Stimulated activated CD4-positive, alpha-beta T cell treated with anti-CD3 and anti-CD28 coated beads, Interleukin-4, amount 100 ng/mL, for 1 hour (primary cell): Measurements from ENCODE around the gene GMDS.

ENCODE experiments used
- DNase-seq: peaks from one replicate; pipeline ENCODE4 v3.0.0-alpha.2; 2020

Gene GMDS

GRCh38 chr6:2203264-2203663 lies 42.1 kb downstream of the GMDS start:
- no peak for DNase-seq

- DNase-seq = no peak
These were observed 47.4 kb downstream of the GMDS start for GRCh38 chr6:2197984-2198383.

- no peak for DNase-seq
These were observed 48.2 kb downstream of the GMDS start for GRCh38 chr6:2197177-2197671.

- DNase-seq = no peak
These were observed 49.2 kb downstream of the GMDS start for GRCh38 chr6:2196079-2196679.

- DNase-seq = no peak
These were observed 50.8 kb downstream of the GMDS start for GRCh38 chr6:2194643-2195042.

- DNase-seq = no peak
These were observed 51.5 kb downstream of the GMDS start for GRCh38 chr6:2193931-2194330.

GRCh38 chr6:2192976-2193375 lies 52.4 kb downstream of the GMDS start:
- DNase-seq = no peak

GRCh38 chr6:2191390-2191740 lies 54.0 kb downstream of the GMDS start:
- DNase-seq = no peak

- DNase-seq = no peak
These were observed 54.6 kb downstream of the GMDS start for GRCh38 chr6:2190661-2191389.

- no peak for DNase-seq
These were observed 56.5 kb downstream of the GMDS start for GRCh38 chr6:2188856-2189384.

GRCh38 chr6:2188397-2188796 lies 57.0 kb downstream of the GMDS start:
- no peak for DNase-seq

GRCh38 chr6:2187826-2188225 lies 57.6 kb downstream of the GMDS start:
- DNase-seq = no peak

GRCh38 chr6:2186516-2186915 lies 58.9 kb downstream of the GMDS start:
- DNase-seq = no peak

- DNase-seq = no peak
These were observed 59.9 kb downstream of the GMDS start for GRCh38 chr6:2185466-2185865.

GRCh38 chr6:2184700-2185455 lies 60.5 kb downstream of the GMDS start:
- no peak for DNase-seq

- DNase-seq = no peak
These were observed 61.7 kb downstream of the GMDS start for GRCh38 chr6:2183752-2184151.

GRCh38 chr6:2183246-2183645 lies 62.2 kb downstream of the GMDS start:
- DNase-seq = no peak

GRCh38 chr6:2182251-2182650 lies 63.2 kb downstream of the GMDS start:
- DNase-seq = no peak

- DNase-seq = no peak
These were observed 63.8 kb downstream of the GMDS start for GRCh38 chr6:2181567-2181966.

GRCh38 chr6:2179950-2180349 lies 65.5 kb downstream of the GMDS start:
- no peak for DNase-seq

GRCh38 chr6:2179241-2179640 lies 66.2 kb downstream of the GMDS start:
- no peak for DNase-seq

- no peak for DNase-seq
These were observed 67.3 kb downstream of the GMDS start for GRCh38 chr6:2178125-2178524.

- DNase-seq = no peak
These were observed 69.6 kb downstream of the GMDS start for GRCh38 chr6:2175825-2176224.
